ENCODE data around the gene MYEF2. TPM values are rescaled to one million over a fixed set of nuclear protein-coding genes. Genes with fewer than 3 reads are reported as not detected.
A peak's percentile ranks its signal among the peaks of the same experiment; 100 is the strongest.

MYEF2 gene
- total RNA-seq, 1 experiment from 2014 or later: 27.6 TPM

- Mint-ChIP-seq H3K4me3 (ENCODE audit: unreplicated experiment) (peak overlapping the region; percentile 47), H3K4me1 (ENCODE audit: insufficient read depth, unreplicated experiment) (peaks cover 12% of the 10 kb centered on the region), H3K27ac (ENCODE audit: low read depth, unreplicated experiment) (no peak overlapping the region), H3K27me3 (ENCODE audit: insufficient read depth, unreplicated experiment) (no peaks in the 10 kb centered on the region), H3K36me3 (ENCODE audit: insufficient read depth, unreplicated experiment) (peaks cover 7% of the 10 kb centered on the region), H3K9me3 (ENCODE audit: unreplicated experiment) (no peaks in the 10 kb centered on the region)
- no peak for TF ChIP-seq CTCF (IDR thresholded peaks at IDR 0.05; ENCODE audit: unreplicated experiment)
- no peak for DNase-seq (ENCODE audit: unreplicated experiment)
- intact Hi-C loops (cut with micrococcal nuclease): loop anchor here (5.0 to 10.0 kb wide), 3 partner anchors 64 to 611 kb away; no protein-coding TSS in a partner anchor
- no TSS peak for BruUV-seq (replicated peaks)
- POLR2A ChIA-PET: interaction anchor here (0.6 kb wide), 1 partner anchor 701 kb away, joined by 4 read pairs; no protein-coding TSS in a partner anchor
- CTCF ChIA-PET: interaction anchor here (0.6 to 2.4 kb wide), 17 partner anchors 10 to 1353 kb away, joined by 3 to 28 read pairs (median 3); no protein-coding TSS in a partner anchor
Observed at GRCh38 chr15:48086133-48086532, 92.0 kb downstream of the MYEF2 start.

DNA sequence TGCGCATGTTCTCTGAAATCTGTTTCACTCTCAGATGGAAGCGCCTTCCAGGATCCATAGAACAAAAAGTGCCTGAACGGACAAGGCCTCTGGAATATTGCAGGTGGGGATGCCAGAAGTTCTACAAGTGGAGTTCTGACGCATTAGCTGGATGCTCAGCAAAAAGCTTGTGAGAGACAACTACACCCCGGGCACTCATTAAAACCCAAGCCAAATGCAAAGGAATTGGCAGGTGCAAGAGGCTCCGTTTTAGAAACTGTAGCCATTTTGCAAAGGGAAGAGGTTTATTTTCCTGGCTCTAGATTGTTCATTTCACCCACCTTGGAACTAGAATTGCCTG lies 92.5 kb downstream of the MYEF2 start:
- H3K9me3 Mint-ChIP-seq (ENCODE audit: unreplicated experiment): no peaks in the 10 kb centered on the region
- TF ChIP-seq CTCF (IDR thresholded peaks at IDR 0.05; ENCODE audit: unreplicated experiment): no peak
- ChIA-PET CTCF (interaction anchor here (0.6 to 2.4 kb wide), 38 partner anchors 9 to 1353 kb away, joined by 3 to 28 read pairs (median 4); partner anchors contain the start of gene SEMA6D), POLR2A (interaction anchor here (0.6 to 1.1 kb wide), 2 partner anchors 373 to 701 kb away, joined by 4 read pairs; no protein-coding TSS in a partner anchor)
- H3K4me3 Mint-ChIP-seq (ENCODE audit: unreplicated experiment): no peak overlapping the region
- DNase-seq (ENCODE audit: unreplicated experiment): no peak
- intact Hi-C loops (cut with micrococcal nuclease): loop anchor here (1.0 to 10.0 kb wide), 5 partner anchors 63 to 889 kb away; partner anchors contain the start of gene SEMA6D
- peaks cover 7% of the 10 kb centered on the region for H3K36me3 Mint-ChIP-seq (ENCODE audit: insufficient read depth, unreplicated experiment)
- no TSS peak for BruUV-seq (replicated peaks)
- peaks cover 12% of the 10 kb centered on the region for H3K4me1 Mint-ChIP-seq (ENCODE audit: insufficient read depth, unreplicated experiment)
- no peak overlapping the region for H3K27ac Mint-ChIP-seq (ENCODE audit: low read depth, unreplicated experiment)
- H3K27me3 Mint-ChIP-seq (ENCODE audit: insufficient read depth, unreplicated experiment): no peaks in the 10 kb centered on the region

- Mint-ChIP-seq H3K9me3 (ENCODE audit: unreplicated experiment) (no peaks in the 10 kb centered on the region), H3K4me3 (ENCODE audit: unreplicated experiment) (no peak overlapping the region), H3K36me3 (ENCODE audit: insufficient read depth, unreplicated experiment) (peaks cover 7% of the 10 kb centered on the region), H3K4me1 (ENCODE audit: insufficient read depth, unreplicated experiment) (peaks cover 12% of the 10 kb centered on the region), H3K27ac (ENCODE audit: low read depth, unreplicated experiment) (no peak overlapping the region), H3K27me3 (ENCODE audit: insufficient read depth, unreplicated experiment) (no peaks in the 10 kb centered on the region)
- intact Hi-C loops (cut with micrococcal nuclease): loop anchor here (1.0 to 10.0 kb wide), 5 partner anchors 63 to 889 kb away; partner anchors contain the start of gene SEMA6D
- ChIA-PET POLR2A (interaction anchor here (0.7 to 1.1 kb wide), 2 partner anchors 90 to 373 kb away, joined by 4 read pairs; no protein-coding TSS in a partner anchor), CTCF (interaction anchor here (0.6 to 2.4 kb wide), 47 partner anchors 9 to 1352 kb away, joined by 3 to 28 read pairs (median 4); partner anchors contain the start of gene SEMA6D)
- DNase-seq (ENCODE audit: unreplicated experiment): peak; percentile 49
- no TSS peak for BruUV-seq (replicated peaks)
- TF ChIP-seq CTCF (IDR thresholded peaks at IDR 0.05; ENCODE audit: unreplicated experiment): peak; percentile 47
Observed at GRCh38 chr15:48084759-48085590, 93.1 kb downstream of the MYEF2 start.

Other genes starting within 250 kb of the MYEF2 start
- gene SLC24A5, start 57.3 kb downstream of the MYEF2 start, total RNA-seq (2022): not detected in 2 replicates
- gene CTXN2, start 13.4 kb upstream of the MYEF2 start, total RNA-seq (2022): not detected in 2 replicates
- gene SLC12A1, start 28.0 kb upstream of the MYEF2 start, total RNA-seq (2022): not detected in 2 replicates
- gene DUT, start 153.1 kb upstream of the MYEF2 start, total RNA-seq (2022): 54.0 and 81.1 TPM in 2 replicates

Data from MCF 10A (cell line).